GM12878 (cell line): ENCODE results near the gene RAD51B. TPM values are rescaled to one million over a fixed set of nuclear protein-coding genes. Genes with fewer than 3 reads are reported as not detected.

Experiments
- polyA plus RNA-seq, 11 experiments: library from polyadenylated mRNA; depleted of rRNA in 4 of 11; unstranded in 6 of 11; stranded (reverse) in 5 of 11; fragments of >200 nt; fragmentation: Nextera tagmentation in 4 of 11; fragmentation: Illumina TruSeq in 1 of 11; extraction: Ambion mirVana in 4 of 11; extraction: Trizol in 1 of 11; gene quantifications; 1 replicate in 1 of 11; 2 replicates in 10 of 11; pipeline versions ENCODE4 v1.2.1 to v1.2.3, GENCODE V29; 2011 to 2016; ENCODE audit warnings: inconsistent platforms in 2 of 11, missing spikeins in 2 of 11, low read depth in 1 of 11
- small RNA-seq: library from RNA; depleted of rRNA; stranded (forward); fragments of <200 nt; gene quantifications from one replicate; pipeline ENCODE3, GENCODE V24; 2014
- total RNA-seq, 4 experiments: library from RNA; depleted of rRNA in 3 of 4; stranded (reverse); fragments of >200 nt in 3 of 4; fragmentation: Illumina TruSeq in 1 of 4; extraction: Trizol in 1 of 4; gene quantifications; 2 replicates each; pipeline versions ENCODE4 v1.2.1 to v1.2.3, GENCODE V29; 2013 to 2021

RAD51B gene
- total and polyA plus RNA-seq, 10 of the 15 experiments (the other 5 are each of a cell fraction or from before 2014, with no cell fraction given): 9.8 to 26.8 (median 21.3) TPM

Small RNA genes within 50 kb of the gene (small RNA-seq; reads per million reads assigned to genes)
- gene RN7SL108P (not detected), gene RN7SL706P (not detected), gene RNU6-921P (not detected)

Other genes with a start within 250 kb of the RAD51B start
- 26.5 and 29.9 TPM in 2 replicates for gene PIGH, start 219.5 kb upstream of the RAD51B start, total RNA-seq (2014; rRNA removed)
- 17.6 and 19.3 TPM in 2 replicates for gene PIGH, start 219.5 kb upstream of the RAD51B start, total RNA-seq (2014; rRNA removed; fragmentation: Illumina TruSeq; extraction: Trizol)
- gene PIGH, start 219.5 kb upstream of the RAD51B start, total RNA-seq (2021): 16.6 and 19.4 TPM in 2 replicates
- gene PIGH, start 219.5 kb upstream of the RAD51B start, polyA plus RNA-seq (2011; rRNA removed): 46.6 and 52.3 TPM in 2 replicates
- 19.5 and 22.8 TPM in 2 replicates for gene PIGH, start 219.5 kb upstream of the RAD51B start, polyA plus RNA-seq (2014; fragmentation: Illumina TruSeq; extraction: Trizol)
- gene PIGH, start 219.5 kb upstream of the RAD51B start, polyA plus RNA-seq (2014; fragmentation: Nextera tagmentation; extraction: Ambion mirVana): 10 to 100 TPM; 15.5 to 17.8 TPM
- 34.4 and 41.7 TPM in 2 replicates for gene PIGH, start 219.5 kb upstream of the RAD51B start, polyA plus RNA-seq (2014; rRNA removed)
- gene PIGH, start 219.5 kb upstream of the RAD51B start, polyA plus RNA-seq (2016; fragmentation: Nextera tagmentation; extraction: Ambion mirVana): 10 to 100 TPM; 25.0 to 26.5 TPM
- gene ARG2, start 199.9 kb upstream of the RAD51B start, total RNA-seq (2014; rRNA removed): 0.96 and 2.1 TPM in 2 replicates
- gene ARG2, start 199.9 kb upstream of the RAD51B start, total RNA-seq (2014; rRNA removed; fragmentation: Illumina TruSeq; extraction: Trizol): 0.81 and 0.88 TPM in 2 replicates
- 0.85 and 0.93 TPM in 2 replicates for gene ARG2, start 199.9 kb upstream of the RAD51B start, total RNA-seq (2021)
- 7.8 and 8.9 TPM in 2 replicates for gene ARG2, start 199.9 kb upstream of the RAD51B start, polyA plus RNA-seq (2011; rRNA removed)
- 1.5 and 1.6 TPM in 2 replicates for gene ARG2, start 199.9 kb upstream of the RAD51B start, polyA plus RNA-seq (2014; fragmentation: Illumina TruSeq; extraction: Trizol)
- gene ARG2, start 199.9 kb upstream of the RAD51B start, polyA plus RNA-seq (2014; fragmentation: Nextera tagmentation; extraction: Ambion mirVana): 1 to 10 TPM; 2.1 to 3.2 TPM
- 0.74 and 1.8 TPM in 2 replicates for gene ARG2, start 199.9 kb upstream of the RAD51B start, polyA plus RNA-seq (2014; rRNA removed)
- gene ARG2, start 199.9 kb upstream of the RAD51B start, polyA plus RNA-seq (2016; fragmentation: Nextera tagmentation; extraction: Ambion mirVana): 1 to 10 TPM in 1 of 2 experiments, under 1 TPM in 1; 0.48 to 1.2 TPM
- gene VTI1B, start 145.1 kb upstream of the RAD51B start, total RNA-seq (2014; rRNA removed): 28.2 and 32.0 TPM in 2 replicates
- 46.7 and 49.8 TPM in 2 replicates for gene VTI1B, start 145.1 kb upstream of the RAD51B start, total RNA-seq (2014; rRNA removed; fragmentation: Illumina TruSeq; extraction: Trizol)
- gene VTI1B, start 145.1 kb upstream of the RAD51B start, total RNA-seq (2021): 65.5 and 68.1 TPM in 2 replicates
- gene VTI1B, start 145.1 kb upstream of the RAD51B start, polyA plus RNA-seq (2011; rRNA removed): 89.6 and 108 TPM in 2 replicates
- gene VTI1B, start 145.1 kb upstream of the RAD51B start, polyA plus RNA-seq (2014; fragmentation: Illumina TruSeq; extraction: Trizol): 51.2 and 55.0 TPM in 2 replicates
- 10 to 100 TPM; 15.0 to 43.8 TPM for gene VTI1B, start 145.1 kb upstream of the RAD51B start, polyA plus RNA-seq (2014; fragmentation: Nextera tagmentation; extraction: Ambion mirVana)
- 34.8 and 44.9 TPM in 2 replicates for gene VTI1B, start 145.1 kb upstream of the RAD51B start, polyA plus RNA-seq (2014; rRNA removed)
- gene VTI1B, start 145.1 kb upstream of the RAD51B start, polyA plus RNA-seq (2016; fragmentation: Nextera tagmentation; extraction: Ambion mirVana): 100 to 1,000 TPM in 1 of 2 experiments, 10 to 100 TPM in 1; 93.0 to 117 TPM
- 69.6 and 84.5 TPM in 2 replicates for gene RDH11, start 124.0 kb upstream of the RAD51B start, total RNA-seq (2014; rRNA removed)
- gene RDH11, start 124.0 kb upstream of the RAD51B start, total RNA-seq (2014; rRNA removed; fragmentation: Illumina TruSeq; extraction: Trizol): 81.0 and 85.0 TPM in 2 replicates
- gene RDH11, start 124.0 kb upstream of the RAD51B start, total RNA-seq (2021): 49.7 and 60.2 TPM in 2 replicates
- gene RDH11, start 124.0 kb upstream of the RAD51B start, polyA plus RNA-seq (2011; rRNA removed): 161 and 166 TPM in 2 replicates
- 78.3 and 96.2 TPM in 2 replicates for gene RDH11, start 124.0 kb upstream of the RAD51B start, polyA plus RNA-seq (2014; fragmentation: Illumina TruSeq; extraction: Trizol)
- 10 to 100 TPM; 76.2 to 88.7 TPM for gene RDH11, start 124.0 kb upstream of the RAD51B start, polyA plus RNA-seq (2014; fragmentation: Nextera tagmentation; extraction: Ambion mirVana)
- 66.9 and 83.4 TPM in 2 replicates for gene RDH11, start 124.0 kb upstream of the RAD51B start, polyA plus RNA-seq (2014; rRNA removed)
- 10 to 100 TPM; 55.6 to 56.1 TPM for gene RDH11, start 124.0 kb upstream of the RAD51B start, polyA plus RNA-seq (2016; fragmentation: Nextera tagmentation; extraction: Ambion mirVana)
- not detected in 2 replicates for gene RDH12, start 117.9 kb upstream of the RAD51B start, total RNA-seq (2014; rRNA removed)
- gene RDH12, start 117.9 kb upstream of the RAD51B start, total RNA-seq (2014; rRNA removed; fragmentation: Illumina TruSeq; extraction: Trizol): not detected in 2 replicates
- gene RDH12, start 117.9 kb upstream of the RAD51B start, total RNA-seq (2021): not detected in 2 replicates
- gene RDH12, start 117.9 kb upstream of the RAD51B start, polyA plus RNA-seq (2011; rRNA removed): not detected in 2 replicates
- gene RDH12, start 117.9 kb upstream of the RAD51B start, polyA plus RNA-seq (2014; fragmentation: Illumina TruSeq; extraction: Trizol): not detected in 2 replicates
- not detected for gene RDH12, start 117.9 kb upstream of the RAD51B start, polyA plus RNA-seq (2014; fragmentation: Nextera tagmentation; extraction: Ambion mirVana)
- gene RDH12, start 117.9 kb upstream of the RAD51B start, polyA plus RNA-seq (2014; rRNA removed): not detected in 2 replicates
- not detected for gene RDH12, start 117.9 kb upstream of the RAD51B start, polyA plus RNA-seq (2016; fragmentation: Nextera tagmentation; extraction: Ambion mirVana)
- 12.5 and 16.4 TPM in 2 replicates for gene ZFYVE26, start 3.2 kb upstream of the RAD51B start, total RNA-seq (2014; rRNA removed)
- gene ZFYVE26, start 3.2 kb upstream of the RAD51B start, total RNA-seq (2014; rRNA removed; fragmentation: Illumina TruSeq; extraction: Trizol): 12.4 and 12.6 TPM in 2 replicates
- 22.1 and 25.6 TPM in 2 replicates for gene ZFYVE26, start 3.2 kb upstream of the RAD51B start, total RNA-seq (2021)
- 19.0 and 25.4 TPM in 2 replicates for gene ZFYVE26, start 3.2 kb upstream of the RAD51B start, polyA plus RNA-seq (2011; rRNA removed)
- gene ZFYVE26, start 3.2 kb upstream of the RAD51B start, polyA plus RNA-seq (2014; fragmentation: Illumina TruSeq; extraction: Trizol): 11.6 and 15.1 TPM in 2 replicates
- gene ZFYVE26, start 3.2 kb upstream of the RAD51B start, polyA plus RNA-seq (2014; fragmentation: Nextera tagmentation; extraction: Ambion mirVana): 1 to 10 TPM in 1 of 2 experiments, under 1 TPM in 1; 1.00 to 1.2 TPM
- 11.4 and 11.7 TPM in 2 replicates for gene ZFYVE26, start 3.2 kb upstream of the RAD51B start, polyA plus RNA-seq (2014; rRNA removed)
- gene ZFYVE26, start 3.2 kb upstream of the RAD51B start, polyA plus RNA-seq (2016; fragmentation: Nextera tagmentation; extraction: Ambion mirVana): 1 to 10 TPM; 7.8 to 8.2 TPM